GM12878 (cell line): ENCODE data around the gene GUCY1A1. TPM values are rescaled to one million over a fixed set of nuclear protein-coding genes. Genes with fewer than 3 reads are reported as not detected.

Experiments used
- ATAC-seq: fragments of 200-7000 bp; cut with Tn5 transposase; 3 replicates; pipeline ENCODE4 v1.9.1; 2020; ENCODE audit warnings: mild to moderate bottlenecking, moderate library complexity
- BruUV-seq: library from RNA; stranded (reverse); fragments of 400-500 nt; replicated peaks from 2 replicates; lab custom pipeline; 2021; lab: Mats Ljungman, UMichigan
- CTCF ChIA-PET: fragments of 300-600 bp; sonication (Branson Sonifier 250); formaldehyde crosslinking; extraction: SDS; loops from one replicate; lab custom pipeline; 2021; ENCODE audit warnings: inconsistent platforms; lab: Yijun Ruan, JAX
- POLR2A ChIA-PET: fragments of 350-600 bp; formaldehyde crosslinking; extraction: SDS; loops from one replicate; lab custom pipeline; 2021; ENCODE audit warnings: inconsistent platforms; lab: Charles Lee
- RAD21 ChIA-PET: fragments of 300-600 bp; sonication (Branson Sonifier 250); formaldehyde crosslinking; loops from one replicate; lab custom pipeline; 2023; ENCODE audit warnings: antibody characterized with exemption; ENCODE audit not compliant: unreplicated experiment; lab: Charles Lee
- SMC1A ChIA-PET: fragments of 300-600 bp; sonication (Branson Sonifier 250); formaldehyde crosslinking; loops from one replicate; lab custom pipeline; 2023; ENCODE audit not compliant: unreplicated experiment, uncharacterized antibody; lab: Charles Lee
- DNase-seq: peaks from one replicate; pipeline ENCODE4 v3.0.0-alpha.2; 2011; ENCODE audit warnings: low read depth, low spot score
- FAIRE-seq: peaks from 3 replicates; lab custom pipeline; 2011; peaks lifted over from hg19 to GRCh38; lab: Jason Lieb, UNC
- H2AFZ ChIP-seq: 2 replicates; pipeline ENCODE4 v1.6.0; 2011; ENCODE audit warnings: low read depth, low read length, control low read depth; ENCODE audit not compliant: control insufficient read depth
- H3K27ac ChIP-seq: 2 replicates; pipeline ENCODE4 v1.5.1; 2011; ENCODE audit warnings: control low read depth; ENCODE audit not compliant: control insufficient read depth, insufficient read depth
- H3K27me3 ChIP-seq, 2 experiments: replicated peaks in 1 of 2; 2 replicates each; pipeline versions ENCODE4 v1.6.0 to v1.6.1; 2011; ENCODE audit warnings: low read length in 1 of 2; ENCODE audit not compliant: control insufficient read depth in 2 of 2, insufficient read depth in 2 of 2
- H3K36me3 ChIP-seq, 2 experiments: 2 replicates each; pipeline ENCODE4 v1.5.1; 2011; ENCODE audit warnings: low read length in 1 of 2; ENCODE audit not compliant: control insufficient read depth in 2 of 2, insufficient read depth in 2 of 2
- H3K4me1 ChIP-seq: 2 replicates; pipeline ENCODE4 v1.6.1; 2011; ENCODE audit warnings: mild to moderate bottlenecking, low read length, moderate library complexity, mixed read lengths; ENCODE audit not compliant: control insufficient read depth, insufficient read depth
- H3K4me2 ChIP-seq: 2 replicates; pipeline ENCODE4 v1.6.0; 2011; ENCODE audit warnings: control low read depth; ENCODE audit not compliant: control insufficient read depth, insufficient read depth
- H3K4me3 ChIP-seq: fragments of 200-600 bp; sonication (generic); 2 replicates; pipeline ENCODE4 v1.5.1; 2016
- H3K79me2 ChIP-seq: 2 replicates; pipeline ENCODE4 v1.6.0; 2011; ENCODE audit warnings: low read length; ENCODE audit not compliant: control insufficient read depth, insufficient read depth
- H3K9ac ChIP-seq: 2 replicates; pipeline ENCODE4 v1.8.0; 2011; ENCODE audit warnings: low read length, control low read depth, mixed read lengths; ENCODE audit not compliant: control insufficient read depth, insufficient read depth
- H3K9me3 ChIP-seq: replicated peaks from 3 replicates; pipeline ENCODE4 v1.5.1; 2011; ENCODE audit warnings: mild to moderate bottlenecking, low read length; ENCODE audit not compliant: control insufficient read depth, insufficient read depth
- H4K20me1 ChIP-seq: 2 replicates; pipeline ENCODE4 v1.6.0; 2011; ENCODE audit not compliant: control insufficient read depth, insufficient read depth
- BCL11A ChIP-seq: IDR thresholded peaks from 2 replicates; pipeline ENCODE4 v1.6.1; 2011; ENCODE audit warnings: low read depth, low read length
- BCLAF1 ChIP-seq: fragments of 450-650 bp; IDR thresholded peaks from 2 replicates; pipeline ENCODE4 v1.6.1; 2017; ENCODE audit warnings: antibody characterized with exemption, mild to moderate bottlenecking, moderate library complexity
- CBFB ChIP-seq: IDR thresholded peaks from 2 replicates; pipeline ENCODE4 v1.6.1; 2016; ENCODE audit warnings: antibody characterized with exemption, low read depth
- CHD1 ChIP-seq: IDR thresholded peaks from 2 replicates; pipeline ENCODE4 v1.6.1; 2012; ENCODE audit warnings: low read depth, low read length, improper control_type of control experiment
- CREB1 ChIP-seq: IDR thresholded peaks from 2 replicates; pipeline ENCODE4 v1.6.1; 2012; ENCODE audit warnings: low read depth, mild to moderate bottlenecking, inconsistent platforms
- DPF2 ChIP-seq: fragments of 450-650 bp; IDR thresholded peaks from 2 replicates; pipeline ENCODE4 v1.6.1; 2017; ENCODE audit warnings: mild to moderate bottlenecking
- HCFC1 ChIP-seq: fragments of 150-350 bp; IDR thresholded peaks from 2 replicates; pipeline ENCODE4 v1.6.1; 2014; ENCODE audit warnings: low read length
- MYB ChIP-seq: fragments of 150-350 bp; IDR thresholded peaks from 2 replicates; pipeline ENCODE4 v1.6.1; 2014; ENCODE audit warnings: mild to moderate bottlenecking, low read depth, low read length, borderline replicate concordance
- NFXL1 ChIP-seq: fragments of 450-650 bp; IDR thresholded peaks from 2 replicates; pipeline ENCODE4 v1.6.1; 2017; ENCODE audit warnings: antibody characterized with exemption, mild to moderate bottlenecking, borderline replicate concordance
- NFYA ChIP-seq: IDR thresholded peaks from 2 replicates; pipeline ENCODE4 v1.6.1; 2011; ENCODE audit warnings: low read depth, mild to moderate bottlenecking, low read length, improper control_type of control experiment, borderline replicate concordance
- POLR2AphosphoS2 ChIP-seq: IDR thresholded peaks from 2 replicates; pipeline ENCODE4 v1.6.1; 2011; ENCODE audit warnings: low read depth, mild to moderate bottlenecking, low read length, improper control_type of control experiment, moderate library complexity
- SREBF1 ChIP-seq: IDR thresholded peaks from 2 replicates; pipeline ENCODE4 v1.6.1; 2012; ENCODE audit warnings: mild to moderate bottlenecking, low read length
- USF1 ChIP-seq: IDR thresholded peaks from 2 replicates; pipeline ENCODE4 v1.6.1; 2011; ENCODE audit warnings: borderline replicate concordance, low read depth, mild to moderate bottlenecking, moderate library complexity, mixed read lengths, low read length; ENCODE audit not compliant: insufficient read depth; ENCODE audit errors: extremely low read length
- YBX1 ChIP-seq: fragments of 450-650 bp; IDR thresholded peaks from 2 replicates; pipeline ENCODE4 v1.6.1; 2016; ENCODE audit warnings: antibody characterized with exemption
- WGBS: methylation state at CpG from one replicate; pipeline ENCODE4 v1.1.6; 2016; ENCODE audit warnings: low lambda C conversion rate; ENCODE audit not compliant: insufficient replicate concordance, insufficient coverage; ENCODE audit errors: missing lambda C conversion rate; 5-methylcytosine and 5-hydroxymethylcytosine counted together
- in situ Hi-C: fragments of 300-500 bp; cut with MboI; formaldehyde crosslinking; loops from 9 replicates; pipeline ENCODE4 v1.14.3; 2018; ENCODE audit warnings: mixed read lengths
- intact Hi-C: fragments of 100-400 bp; cut with micrococcal nuclease; formaldehyde crosslinking; loops from one replicate; pipeline ENCODE4 v1.14.2; 2022; ENCODE audit not compliant: unreplicated experiment
- polyA plus RNA-seq, 11 experiments: library from polyadenylated mRNA; depleted of rRNA in 4 of 11; unstranded in 6 of 11; stranded (reverse) in 5 of 11; fragments of >200 nt; fragmentation: Nextera tagmentation in 4 of 11; fragmentation: Illumina TruSeq in 1 of 11; extraction: Ambion mirVana in 4 of 11; extraction: Trizol in 1 of 11; gene quantifications; 1 replicate in 1 of 11; 2 replicates in 10 of 11; pipeline versions ENCODE4 v1.2.1 to v1.2.3, GENCODE V29; 2011 to 2016; ENCODE audit warnings: inconsistent platforms in 2 of 11, missing spikeins in 2 of 11, low read depth in 1 of 11
- total RNA-seq, 4 experiments: library from RNA; depleted of rRNA in 3 of 4; stranded (reverse); fragments of >200 nt in 3 of 4; fragmentation: Illumina TruSeq in 1 of 4; extraction: Trizol in 1 of 4; gene quantifications; 2 replicates each; pipeline versions ENCODE4 v1.2.1 to v1.2.3, GENCODE V29; 2013 to 2021

GUCY1A1 gene
- total and polyA plus RNA-seq, 10 of the 15 experiments (the other 5 are each of a cell fraction or from before 2014, with no cell fraction given): 0.44 to 22.6 (median 0.55) TPM

DNA sequence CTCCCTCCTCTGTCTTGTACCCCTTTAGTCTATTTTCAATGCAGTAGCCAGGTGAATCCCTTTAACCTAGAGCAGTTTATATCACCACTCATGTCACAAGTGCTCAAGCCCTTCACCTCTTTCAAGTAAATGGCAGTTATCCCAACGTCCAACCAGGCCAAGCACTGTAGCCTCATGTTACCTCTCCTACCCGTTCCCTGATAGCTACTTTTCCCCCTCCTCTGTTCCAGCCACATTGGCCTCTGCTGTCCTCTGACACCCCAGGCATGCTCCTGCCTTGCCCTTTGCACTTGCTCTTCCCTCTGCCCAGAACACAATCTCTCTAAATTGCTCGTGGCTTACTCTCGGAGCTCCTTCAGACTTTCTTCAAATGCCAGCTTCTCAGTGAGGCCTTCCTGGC is 107.4 kb downstream of the GUCY1A1 start (continued):
- no peak for TF ChIP-seq BCL11A

DNA sequence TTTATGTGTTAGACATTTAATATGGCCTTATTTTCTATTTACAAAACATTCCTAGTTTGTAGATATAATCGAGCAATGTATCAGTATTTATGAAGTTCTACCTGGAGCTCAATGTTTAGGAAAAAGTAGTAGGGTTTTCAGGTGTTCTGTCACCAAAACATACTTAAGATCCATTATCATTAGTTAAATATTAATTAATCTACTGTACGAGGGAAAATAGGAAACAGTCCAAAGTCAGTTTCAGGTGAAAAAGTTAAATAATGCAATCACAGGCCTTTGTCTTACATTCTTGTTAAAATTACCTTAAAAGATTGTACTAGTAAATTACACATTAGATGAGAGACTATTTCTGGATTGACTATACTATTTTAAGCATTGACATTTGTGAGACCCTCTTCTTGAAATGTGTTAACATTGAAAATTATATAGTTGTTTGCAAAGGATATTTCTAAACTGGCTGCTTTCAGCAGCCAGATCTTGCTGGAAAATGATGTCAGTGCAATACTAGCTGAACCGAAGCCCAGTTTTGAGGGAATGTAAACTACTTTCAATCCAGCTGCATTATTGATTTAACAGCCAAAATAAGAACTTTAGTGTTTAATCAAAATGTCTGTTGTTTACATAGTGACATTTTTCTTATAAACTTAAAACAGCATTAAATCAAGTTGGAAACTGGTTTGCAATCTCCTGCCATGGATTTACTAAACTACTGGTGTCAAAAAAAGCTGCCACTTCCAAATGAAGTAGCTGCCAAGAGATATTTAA is 111.5 kb downstream of the GUCY1A1 start:
- CTCF ChIA-PET: interaction anchor here (1.0 to 1.8 kb wide), 3 partner anchors 25 to 249 kb away, joined by 3 to 9 read pairs (median 3); no protein-coding TSS in a partner anchor
- SMC1A ChIA-PET: interaction anchor here (0.7 to 3.1 kb wide), 11 partner anchors 9 to 335 kb away, joined by 3 to 12 read pairs (median 4); no protein-coding TSS in a partner anchor
- WGBS: 16% methylated on average over 3 of the region's 3 CpGs
- POLR2A ChIA-PET: interaction anchor here (1.5 kb wide), 1 partner anchor 15 kb away, joined by 5 read pairs; no protein-coding TSS in a partner anchor
- Histone ChIP-seq H3K4me2 (no peak overlapping the region), H3K4me3 (no peak overlapping the region), H2AFZ (no peak overlapping the region), H3K9ac (no peak overlapping the region), H3K9me3 (no peaks in the 10 kb centered on the region), H3K27me3 (no peaks in the 10 kb centered on the region), H3K4me1 (no peaks in the 10 kb centered on the region), H3K36me3 (no peaks in the 10 kb centered on the region)
- intact Hi-C loops: no loop called here
- no peak for ATAC-seq
- DNase-seq: no peak
- TF ChIP-seq POLR2AphosphoS2 (no peak), CHD1 (no peak), NFYA (no peak), CREB1 (no peak), DPF2 (no peak), YBX1 (no peak), BCLAF1 (no peak), USF1 (no peak), CBFB (no peak), MYB (no peak), SREBF1 (no peak), HCFC1 (no peak), NFXL1 (no peak)
- TF ChIP-seq, all 136 proteins: peak for 0
- no peaks in the 10 kb centered on the region for H3K79me2 ChIP-seq
- no TSS peak for BruUV-seq
- no peak overlapping the region for H3K27ac ChIP-seq
- no peaks in the 10 kb centered on the region for H4K20me1 ChIP-seq
- FAIRE-seq: no peak
- RAD21 ChIA-PET: interaction anchor here (0.6 to 2.1 kb wide), 5 partner anchors 8 to 339 kb away, joined by 3 to 9 read pairs (median 3); no protein-coding TSS in a partner anchor
- in situ Hi-C loops: loop anchor here (25.0 kb wide), 2 partner anchors 791 to 966 kb away; no protein-coding TSS in a partner anchor
